ENCODE data around the gene TBR1.

GRCh38 chr2:161369311-161369710 lies 46.8 kb upstream of the TBR1 start:
- TF ChIP-seq EP300 (IDR thresholded peaks at IDR 0.05; ENCODE audit: borderline replicate concordance in 1 of 2, low read depth in 1 of 2, low read length in 1 of 2) (no peak), RCOR1 (IDR thresholded peaks at IDR 0.05; ENCODE audit: low read length) (no peak), RFX5 (IDR thresholded peaks at IDR 0.05; ENCODE audit: low read length) (no peak), SIN3A (IDR thresholded peaks at IDR 0.05; ENCODE audit: borderline replicate concordance, low read depth, low read length) (no peak), MEF2A (IDR thresholded peaks at IDR 0.05; ENCODE audit: borderline replicate concordance, low read depth) (no peak), GATA2 (CRISPR knock-in tag; IDR thresholded peaks at IDR 0.05) (no peak), EZH2phosphoT487 (IDR thresholded peaks at IDR 0.05; ENCODE audit: borderline replicate concordance, low read depth) (no peak)
- TF ChIP-seq, protein P1, sequence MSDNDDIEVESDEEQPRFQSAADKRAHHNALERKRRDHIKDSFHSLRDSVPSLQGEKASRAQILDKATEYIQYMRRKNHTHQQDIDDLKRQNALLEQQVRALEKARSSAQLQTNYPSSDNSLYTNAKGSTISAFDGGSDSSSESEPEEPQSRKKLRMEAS (IDR thresholded peaks at IDR 0.05; ENCODE audit: low read depth): no peak
- TF ChIP-seq, protein P2, sequence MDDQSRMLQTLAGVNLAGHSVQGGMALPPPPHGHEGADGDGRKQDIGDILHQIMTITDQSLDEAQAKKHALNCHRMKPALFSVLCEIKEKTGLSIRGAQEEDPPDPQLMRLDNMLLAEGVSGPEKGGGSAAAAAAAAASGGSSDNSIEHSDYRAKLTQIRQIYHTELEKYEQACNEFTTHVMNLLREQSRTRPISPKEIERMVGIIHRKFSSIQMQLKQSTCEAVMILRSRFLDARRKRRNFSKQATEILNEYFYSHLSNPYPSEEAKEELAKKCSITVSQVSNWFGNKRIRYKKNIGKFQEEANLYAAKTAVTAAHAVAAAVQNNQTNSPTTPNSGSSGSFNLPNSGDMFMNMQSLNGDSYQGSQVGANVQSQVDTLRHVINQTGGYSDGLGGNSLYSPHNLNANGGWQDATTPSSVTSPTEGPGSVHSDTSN (IDR thresholded peaks at IDR 0.05): no peak
- TF ChIP-seq, protein P3, sequence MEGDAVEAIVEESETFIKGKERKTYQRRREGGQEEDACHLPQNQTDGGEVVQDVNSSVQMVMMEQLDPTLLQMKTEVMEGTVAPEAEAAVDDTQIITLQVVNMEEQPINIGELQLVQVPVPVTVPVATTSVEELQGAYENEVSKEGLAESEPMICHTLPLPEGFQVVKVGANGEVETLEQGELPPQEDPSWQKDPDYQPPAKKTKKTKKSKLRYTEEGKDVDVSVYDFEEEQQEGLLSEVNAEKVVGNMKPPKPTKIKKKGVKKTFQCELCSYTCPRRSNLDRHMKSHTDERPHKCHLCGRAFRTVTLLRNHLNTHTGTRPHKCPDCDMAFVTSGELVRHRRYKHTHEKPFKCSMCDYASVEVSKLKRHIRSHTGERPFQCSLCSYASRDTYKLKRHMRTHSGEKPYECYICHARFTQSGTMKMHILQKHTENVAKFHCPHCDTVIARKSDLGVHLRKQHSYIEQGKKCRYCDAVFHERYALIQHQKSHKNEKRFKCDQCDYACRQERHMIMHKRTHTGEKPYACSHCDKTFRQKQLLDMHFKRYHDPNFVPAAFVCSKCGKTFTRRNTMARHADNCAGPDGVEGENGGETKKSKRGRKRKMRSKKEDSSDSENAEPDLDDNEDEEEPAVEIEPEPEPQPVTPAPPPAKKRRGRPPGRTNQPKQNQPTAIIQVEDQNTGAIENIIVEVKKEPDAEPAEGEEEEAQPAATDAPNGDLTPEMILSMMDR (IDR thresholded peaks at IDR 0.05): no peak
- TF ChIP-seq, protein P4, sequence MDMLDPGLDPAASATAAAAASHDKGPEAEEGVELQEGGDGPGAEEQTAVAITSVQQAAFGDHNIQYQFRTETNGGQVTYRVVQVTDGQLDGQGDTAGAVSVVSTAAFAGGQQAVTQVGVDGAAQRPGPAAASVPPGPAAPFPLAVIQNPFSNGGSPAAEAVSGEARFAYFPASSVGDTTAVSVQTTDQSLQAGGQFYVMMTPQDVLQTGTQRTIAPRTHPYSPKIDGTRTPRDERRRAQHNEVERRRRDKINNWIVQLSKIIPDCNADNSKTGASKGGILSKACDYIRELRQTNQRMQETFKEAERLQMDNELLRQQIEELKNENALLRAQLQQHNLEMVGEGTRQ (IDR thresholded peaks at IDR 0.05; ENCODE audit: borderline replicate concordance, low read depth, low read length): no peak
